ENCODE measurements around the gene USP48.

DNA sequence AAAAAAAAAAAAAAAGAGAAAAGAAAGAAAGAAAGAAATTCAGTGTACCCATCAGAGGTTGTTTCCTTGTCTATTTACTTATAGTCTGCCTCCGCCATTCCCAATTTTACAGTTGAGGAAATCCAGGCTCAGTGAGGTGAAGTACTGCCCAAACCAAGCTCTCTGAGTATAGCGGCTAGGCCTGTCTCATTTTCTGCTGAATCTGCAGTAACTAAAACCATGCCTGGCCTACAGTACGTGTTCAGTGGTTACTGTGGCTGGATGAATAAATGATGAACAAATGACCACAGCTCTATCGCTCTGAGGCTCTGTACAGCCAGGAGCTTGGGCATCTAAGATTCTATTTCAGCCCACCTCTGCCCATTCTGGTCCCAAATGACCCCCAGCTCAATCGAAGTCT is 138.0 kb downstream of the USP48 start:
- no peak for TF ChIP-seq YY1 (IDR thresholded peaks at IDR 0.05; ENCODE audit: insufficient read depth, insufficient read length)
- no peak for TF ChIP-seq ZNF274 (IDR thresholded peaks at IDR 0.05; ENCODE audit: low read depth, low read length)
